Measurements from ENCODE around the gene MAP1S. TPM values are rescaled to one million over a fixed set of nuclear protein-coding genes. Genes with fewer than 3 reads are reported as not detected.

The MAP1S gene
- total RNA-seq, 1 experiment from 2014 or later = 51.4 TPM

- Histone ChIP-seq H3K4me3 (ENCODE audit: low read depth, low read length) (no peak overlapping the region), H3K9me3 (no peaks in the 10 kb centered on the region), H3K27me3 (replicated peaks; ENCODE audit: control insufficient read depth, insufficient read depth, low read length) (no peaks in the 10 kb centered on the region), H3K4me1 (no peaks in the 10 kb centered on the region), H3K36me3 (ENCODE audit: control insufficient read depth, insufficient read depth, low read length) (no peaks in the 10 kb centered on the region)
- POLR2A ChIA-PET = no interaction called here
- no peak for DNase-seq
- Mint-ChIP-seq H3K27me3 (ENCODE audit: insufficient read depth, unreplicated experiment) (peaks cover 21% of the 10 kb centered on the region), H3K27ac (ENCODE audit: unreplicated experiment) (no peak overlapping the region), H3K9me3 (ENCODE audit: unreplicated experiment) (no peaks in the 10 kb centered on the region), H3K4me3 (ENCODE audit: unreplicated experiment) (no peak overlapping the region), H3K36me3 (ENCODE audit: insufficient read depth, unreplicated experiment) (no peaks in the 10 kb centered on the region), H3K4me1 (ENCODE audit: low read depth, unreplicated experiment) (no peaks in the 10 kb centered on the region)
- TF ChIP-seq, protein P1, sequence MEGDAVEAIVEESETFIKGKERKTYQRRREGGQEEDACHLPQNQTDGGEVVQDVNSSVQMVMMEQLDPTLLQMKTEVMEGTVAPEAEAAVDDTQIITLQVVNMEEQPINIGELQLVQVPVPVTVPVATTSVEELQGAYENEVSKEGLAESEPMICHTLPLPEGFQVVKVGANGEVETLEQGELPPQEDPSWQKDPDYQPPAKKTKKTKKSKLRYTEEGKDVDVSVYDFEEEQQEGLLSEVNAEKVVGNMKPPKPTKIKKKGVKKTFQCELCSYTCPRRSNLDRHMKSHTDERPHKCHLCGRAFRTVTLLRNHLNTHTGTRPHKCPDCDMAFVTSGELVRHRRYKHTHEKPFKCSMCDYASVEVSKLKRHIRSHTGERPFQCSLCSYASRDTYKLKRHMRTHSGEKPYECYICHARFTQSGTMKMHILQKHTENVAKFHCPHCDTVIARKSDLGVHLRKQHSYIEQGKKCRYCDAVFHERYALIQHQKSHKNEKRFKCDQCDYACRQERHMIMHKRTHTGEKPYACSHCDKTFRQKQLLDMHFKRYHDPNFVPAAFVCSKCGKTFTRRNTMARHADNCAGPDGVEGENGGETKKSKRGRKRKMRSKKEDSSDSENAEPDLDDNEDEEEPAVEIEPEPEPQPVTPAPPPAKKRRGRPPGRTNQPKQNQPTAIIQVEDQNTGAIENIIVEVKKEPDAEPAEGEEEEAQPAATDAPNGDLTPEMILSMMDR (IDR thresholded peaks at IDR 0.05; ENCODE audit: insufficient read depth in 1 of 2, low read depth in 1 of 2, low read length in 1 of 2, severe bottlenecking in 1 of 2, unreplicated experiment in 1 of 2) = no peak
- CTCF ChIA-PET = no interaction called here
- no TSS peak for BruUV-seq (replicated peaks)
- intact Hi-C loops (cut with micrococcal nuclease; ENCODE audit: unreplicated experiment) = loop anchor here (1.0 to 5.0 kb wide), 2 partner anchors 33 to 88 kb away; no protein-coding TSS in a partner anchor
These were observed 40.4 kb upstream of the MAP1S start for GRCh38 chr19:17678836-17679235.

DNA sequence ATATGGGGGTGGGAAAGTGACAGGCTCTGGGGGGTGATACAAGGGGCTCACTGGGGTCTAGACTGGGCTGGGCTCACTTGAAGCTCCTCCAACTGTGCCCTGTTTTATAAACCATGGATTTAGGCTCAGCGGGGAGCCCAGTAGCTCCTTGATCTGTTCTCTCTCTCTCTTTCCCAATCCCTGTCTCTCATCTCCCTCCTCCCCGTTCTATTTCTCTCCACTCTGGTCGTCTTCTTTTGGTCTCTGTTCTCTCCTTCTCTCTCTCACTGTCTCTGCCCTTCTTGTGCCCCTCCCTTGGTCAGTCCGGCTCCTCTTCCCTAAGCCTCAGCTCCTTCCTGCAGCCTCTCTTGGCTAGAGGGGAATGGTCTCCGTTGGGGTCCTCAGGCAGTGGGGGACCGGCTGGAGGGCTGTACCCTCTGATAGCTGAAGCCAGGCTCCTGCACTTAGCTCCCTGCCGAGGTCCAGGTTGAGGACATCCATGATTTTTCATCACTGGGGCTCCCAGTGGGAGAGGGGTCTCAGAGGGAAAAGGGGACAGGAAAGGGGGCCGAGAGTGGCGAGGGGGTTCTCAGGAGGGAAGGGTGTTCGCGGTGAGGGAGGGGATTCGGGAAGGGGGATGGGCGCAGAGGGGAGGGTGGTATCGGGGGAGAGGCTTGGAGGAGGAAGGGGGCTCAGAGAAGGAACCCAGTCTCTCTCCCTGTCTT lies 39.6 kb upstream of the MAP1S start:
- Mint-ChIP-seq H3K27me3 (ENCODE audit: insufficient read depth, unreplicated experiment) (peaks cover 21% of the 10 kb centered on the region), H3K9me3 (ENCODE audit: unreplicated experiment) (no peaks in the 10 kb centered on the region), H3K4me3 (ENCODE audit: unreplicated experiment) (peak overlapping the region; percentile 32), H3K27ac (ENCODE audit: unreplicated experiment) (no peak overlapping the region), H3K36me3 (ENCODE audit: insufficient read depth, unreplicated experiment) (no peaks in the 10 kb centered on the region), H3K4me1 (ENCODE audit: low read depth, unreplicated experiment) (no peaks in the 10 kb centered on the region)
- DNase-seq = no peak
- Histone ChIP-seq H3K4me3 (ENCODE audit: low read depth, low read length) (no peak overlapping the region), H3K36me3 (ENCODE audit: control insufficient read depth, insufficient read depth, low read length) (no peaks in the 10 kb centered on the region), H3K9me3 (no peaks in the 10 kb centered on the region), H3K4me1 (no peaks in the 10 kb centered on the region), H3K27me3 (replicated peaks; ENCODE audit: control insufficient read depth, insufficient read depth, low read length) (no peaks in the 10 kb centered on the region)
- BruUV-seq (replicated peaks) = no TSS peak
- ChIA-PET POLR2A (no interaction called here), CTCF (no interaction called here)
- intact Hi-C loops (cut with micrococcal nuclease; ENCODE audit: unreplicated experiment) = loop anchor here (1.0 to 5.0 kb wide), 2 partner anchors 33 to 88 kb away; no protein-coding TSS in a partner anchor
- TF ChIP-seq, protein P1 (IDR thresholded peaks at IDR 0.05; ENCODE audit: insufficient read depth in 1 of 2, low read depth in 1 of 2, low read length in 1 of 2, severe bottlenecking in 1 of 2, unreplicated experiment in 1 of 2) = no peak

DNA sequence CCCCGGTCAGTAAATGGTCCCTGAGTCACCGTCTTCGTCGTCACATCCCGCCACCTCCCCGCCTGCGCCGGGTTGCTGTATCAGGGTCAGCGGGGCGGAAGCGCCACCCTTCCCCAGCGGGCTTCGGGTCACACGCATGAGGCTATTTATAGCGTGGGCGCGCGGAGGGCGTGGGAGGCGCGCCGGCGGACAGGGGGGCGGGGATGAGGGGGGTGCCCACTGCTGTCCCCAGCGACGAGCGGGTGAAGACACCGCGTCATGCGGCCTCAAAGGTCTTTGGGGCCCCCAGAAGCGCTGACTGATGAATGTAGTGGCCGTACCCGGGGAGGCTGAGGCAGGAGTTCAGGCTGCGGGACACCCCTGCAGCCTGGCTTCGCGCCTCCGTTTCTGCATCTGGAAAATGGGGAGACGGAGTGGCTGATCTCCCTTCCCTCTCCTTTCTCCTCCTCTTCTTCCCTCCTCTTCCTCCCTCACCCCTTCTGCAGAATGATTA lies 39.0 kb upstream of the MAP1S start:
- Histone ChIP-seq H3K4me3 (ENCODE audit: low read depth, low read length) (peak overlapping the region; percentile 20), H3K4me1 (no peaks in the 10 kb centered on the region), H3K36me3 (ENCODE audit: control insufficient read depth, insufficient read depth, low read length) (no peaks in the 10 kb centered on the region), H3K27me3 (replicated peaks; ENCODE audit: control insufficient read depth, insufficient read depth, low read length) (no peaks in the 10 kb centered on the region), H3K9me3 (no peaks in the 10 kb centered on the region)
- peak overlapping the region; percentile 32 for H3K4me3 Mint-ChIP-seq (ENCODE audit: unreplicated experiment)
- no TSS peak for BruUV-seq (replicated peaks)
- POLR2A ChIA-PET = no interaction called here
- peaks cover 21% of the 10 kb centered on the region for H3K27me3 Mint-ChIP-seq (ENCODE audit: insufficient read depth, unreplicated experiment)
- H3K27ac Mint-ChIP-seq (ENCODE audit: unreplicated experiment) = no peak overlapping the region
- intact Hi-C loops (cut with micrococcal nuclease; ENCODE audit: unreplicated experiment) = no loop called here
- TF ChIP-seq, protein P1 (IDR thresholded peaks at IDR 0.05; ENCODE audit: insufficient read depth in 1 of 2, low read depth in 1 of 2, low read length in 1 of 2, severe bottlenecking in 1 of 2, unreplicated experiment in 1 of 2) = no peak
- no peaks in the 10 kb centered on the region for H3K4me1 Mint-ChIP-seq (ENCODE audit: low read depth, unreplicated experiment)
- CTCF ChIA-PET = no interaction called here
- no peaks in the 10 kb centered on the region for H3K9me3 Mint-ChIP-seq (ENCODE audit: unreplicated experiment)
- DNase-seq = peak; percentile 32 to 57
- no peaks in the 10 kb centered on the region for H3K36me3 Mint-ChIP-seq (ENCODE audit: insufficient read depth, unreplicated experiment)

Data from Caco-2 (cell line).